T-cell (primary cell): ENCODE results near the gene FGD3. TPM values are rescaled to one million over a fixed set of nuclear protein-coding genes. Genes with fewer than 3 reads are reported as not detected.

Experiments
- ATAC-seq, 4 experiments: fragments of 200-7000 bp in 3 of 4; fragments of 150-1000 bp in 1 of 4; cut with Tn5 transposase; replicated peaks in 1 of 4; 1 replicate in 3 of 4; 2 replicates in 1 of 4; pipeline ENCODE4 v1.10.0; 2021; ENCODE audit warnings: moderate library complexity in 3 of 4, mild to moderate bottlenecking in 2 of 4, moderate number of reproducible peaks in 1 of 4
- CTCF ChIA-PET, 2 donors: fragments of 300-600 bp; sonication (Branson Sonifier 250); formaldehyde crosslinking; loops; one replicate each; lab custom pipeline; 2022; ENCODE audit warnings: antibody characterized with exemption in 2 of 2; lab: Charles Lee
- POLR2A ChIA-PET, 2 donors: fragments of 300-600 bp; sonication (Branson Sonifier 250); formaldehyde crosslinking; loops; one replicate each; lab custom pipeline; 2022; ENCODE audit warnings: antibody characterized with exemption in 2 of 2; lab: Charles Lee
- DNase-seq, 35 experiments: peaks; one replicate each; pipeline versions ENCODE4 v3.0.0 to v3.0.0-alpha.2; 2013 to 2023
- H3K27ac ChIP-seq: one replicate; pipeline ENCODE4 v1.5.1; 2013; ENCODE audit warnings: low read length
- H3K27me3 ChIP-seq, 2 experiments: replicated peaks in 1 of 2; 1 replicate in 1 of 2; 2 replicates in 1 of 2; pipeline versions ENCODE4 v1.6.1 to v1.7.0; 2013; ENCODE audit warnings: low read length in 1 of 2, mixed read lengths in 1 of 2; ENCODE audit not compliant: control insufficient read depth in 2 of 2, insufficient read depth in 2 of 2; ENCODE audit errors: extremely low read depth in 1 of 2
- H3K36me3 ChIP-seq, 2 donors: 1 replicate in 1 of 2; 2 replicates in 1 of 2; pipeline versions ENCODE4 v1.6.1 to v1.7.0; 2013; ENCODE audit warnings: low read length in 1 of 2; ENCODE audit not compliant: control insufficient read depth in 2 of 2, insufficient read depth in 1 of 2; ENCODE audit errors: extremely low read depth in 1 of 2
- H3K4me1 ChIP-seq, 2 experiments: 1 replicate in 1 of 2; 2 replicates in 1 of 2; pipeline versions ENCODE4 v1.6.1 to v1.7.0; 2013; ENCODE audit warnings: low read length in 2 of 2, mixed read lengths in 1 of 2; ENCODE audit not compliant: insufficient read depth in 2 of 2, control insufficient read depth in 1 of 2; ENCODE audit errors: extremely low read depth in 1 of 2
- H3K4me3 ChIP-seq, 2 donors: 1 replicate in 1 of 2; 2 replicates in 1 of 2; pipeline versions ENCODE4 v1.5.1 to v1.7.0; 2013; ENCODE audit warnings: mild to moderate bottlenecking in 2 of 2, low read length in 1 of 2, moderate library complexity in 1 of 2; ENCODE audit not compliant: control insufficient read depth in 1 of 2; ENCODE audit errors: extremely low read depth in 1 of 2
- H3K9me3 ChIP-seq: 2 replicates; pipeline ENCODE4 v1.7.0; 2013
- H3K27ac Mint-ChIP-seq, 2 donors: one replicate each; pipeline ENCODE4 v1.8.0; 2020 to 2021; ENCODE audit warnings: mild to moderate bottlenecking in 2 of 2, mixed read lengths in 2 of 2
- H3K27me3 Mint-ChIP-seq, 2 donors: one replicate each; pipeline ENCODE4 v1.8.0; 2021 to 2022; ENCODE audit warnings: mixed read lengths in 2 of 2
- H3K36me3 Mint-ChIP-seq: one replicate; pipeline ENCODE4 v1.8.0; 2021; ENCODE audit warnings: mixed read lengths
- H3K4me1 Mint-ChIP-seq, 3 donors: one replicate each; pipeline ENCODE4 v1.8.0; 2020 to 2022; ENCODE audit warnings: mixed read lengths in 3 of 3, mild to moderate bottlenecking in 1 of 3
- H3K4me3 Mint-ChIP-seq, 3 donors: one replicate each; pipeline ENCODE4 v1.8.0; 2020 to 2022; ENCODE audit warnings: mild to moderate bottlenecking in 3 of 3, mixed read lengths in 3 of 3, moderate library complexity in 3 of 3
- H3K9me3 Mint-ChIP-seq, 3 donors: one replicate each; pipeline ENCODE4 v1.8.0; 2020 to 2022; ENCODE audit warnings: mixed read lengths in 3 of 3
- WGBS: methylation state at CpG from one replicate; pipeline ENCODE4 v1.1.5; 2013; ENCODE audit warnings: missing lambda C conversion rate; ENCODE audit not compliant: insufficient coverage; 5-methylcytosine and 5-hydroxymethylcytosine counted together
- total RNA-seq, 35 experiments: library from RNA in 6 of 35; stranded (reverse) in 6 of 35; fragments of 120-200 nt in 1 of 35; gene quantifications; one replicate each; pipeline versions ENCODE4 v1.2.1 to v1.2.4 and lab custom pipeline; 2013 to 2026

FGD3 gene
- total RNA-seq, 5 donors from 2014 or later (not counting 1 experiment from before 2014, with no cell fraction given) = 188 to 349 (median 293) TPM

DNA sequence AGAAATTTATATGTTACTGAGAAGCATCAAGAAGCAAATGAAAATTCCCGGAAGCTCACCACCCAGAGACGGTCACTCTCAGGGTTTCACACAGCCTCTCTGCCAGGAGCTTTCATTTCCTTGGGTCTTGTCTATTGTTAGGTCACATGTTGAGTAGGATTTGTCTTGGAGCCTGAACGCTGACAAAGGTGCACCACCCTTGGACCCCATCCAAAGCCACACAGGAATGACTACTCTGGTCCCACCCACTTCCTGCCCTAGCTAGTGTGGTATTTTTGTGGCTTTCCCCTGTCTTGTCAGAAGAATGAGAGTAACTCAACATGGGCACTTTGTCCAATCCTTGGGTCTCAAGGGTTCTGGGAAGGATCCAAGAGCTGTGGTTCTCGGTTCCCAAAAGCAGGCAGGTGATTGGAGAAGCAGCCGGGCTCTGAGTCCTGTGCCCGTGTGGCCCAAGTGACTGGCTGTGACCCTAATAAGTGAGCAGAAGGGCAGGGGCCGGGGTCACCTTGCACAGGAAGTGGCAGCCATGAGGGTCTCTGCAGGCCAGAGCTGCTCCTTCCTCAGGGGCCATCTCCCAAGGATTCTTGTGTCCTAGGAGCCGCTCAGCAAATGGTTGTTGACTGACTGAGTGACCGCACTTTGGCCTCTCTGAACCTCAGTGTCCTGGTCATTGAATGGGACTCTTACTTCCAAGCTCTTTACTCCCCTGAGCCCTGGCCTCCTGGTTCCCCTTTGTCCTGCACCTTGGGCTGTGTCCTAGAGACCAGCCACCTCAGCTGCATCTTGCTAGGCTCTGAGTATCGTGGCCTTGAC lies 6.9 kb downstream of the FGD3 start:
- Mint-ChIP-seq H3K27me3 (no peaks in the 10 kb centered on the region), H3K36me3 (no peaks in the 10 kb centered on the region), H3K27ac (peak overlapping the region; percentile 99), H3K4me1 (peaks cover 84 to 92% (median 91%) of the 10 kb centered on the region in 3 donors), H3K4me3 (peak overlapping the region; percentile 77 to 94 (median 80)), H3K9me3 (no peaks in the 10 kb centered on the region)
- DNase-seq = peak; percentile 62 to 93 (median 80)
- H3K4me1 ChIP-seq = peaks cover 55 to 84% of the 10 kb centered on the region in 2 experiments
- CTCF ChIA-PET = interaction anchor here (0.6 to 2.3 kb wide), 14 partner anchors 10 to 189 kb away, joined by 3 to 10 read pairs (median 4); no protein-coding TSS in a partner anchor
- peak overlapping the region; percentile 46 to 48 for H3K4me3 ChIP-seq
- H3K9me3 ChIP-seq = no peaks in the 10 kb centered on the region
- H3K27me3 ChIP-seq = no peaks in the 10 kb centered on the region
- H3K36me3 ChIP-seq = no peaks in the 10 kb centered on the region
- peak; percentile 87 to 92 (median 90) for ATAC-seq
- 26% methylated on average over 6 of the region's 10 CpGs for WGBS
- POLR2A ChIA-PET = interaction anchor here (0.5 to 1.0 kb wide), 4 partner anchors 10 to 180 kb away, joined by 3 to 11 read pairs (median 4); partner anchors contain the start of gene NINJ1 (in 1 of the 2)
- H3K27ac ChIP-seq = peak overlapping the region; percentile 88

DNA sequence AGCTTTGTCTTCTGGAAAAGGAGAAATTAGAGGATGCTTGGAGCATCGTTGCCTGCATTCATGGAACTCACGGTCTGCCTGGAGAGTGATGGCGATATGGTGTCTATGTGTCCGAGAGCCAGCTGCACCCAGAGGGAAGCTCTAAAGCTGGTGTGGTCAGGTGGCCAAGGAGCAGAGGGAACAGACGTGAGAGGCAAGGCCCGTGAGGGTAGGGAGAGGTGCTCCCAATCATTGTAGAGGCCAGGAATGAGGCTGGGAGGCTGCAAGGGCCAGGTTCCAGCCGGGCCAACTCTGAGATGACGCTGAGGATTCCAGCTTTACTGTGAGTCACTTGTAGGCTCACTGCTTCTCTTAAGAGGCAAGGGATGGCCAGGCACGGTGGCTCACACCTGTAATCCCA lies 7.6 kb downstream of the FGD3 start:
- Histone ChIP-seq H3K27me3 (no peaks in the 10 kb centered on the region), H3K9me3 (no peaks in the 10 kb centered on the region), H3K4me1 (peaks cover 49 to 84% of the 10 kb centered on the region in 2 experiments), H3K4me3 (peak overlapping the region in 1 of 2 donors; percentile 46), H3K36me3 (no peaks in the 10 kb centered on the region), H3K27ac (peak overlapping the region; percentile 88)
- H3K4me1 Mint-ChIP-seq = peaks cover 84 to 91% (median 91%) of the 10 kb centered on the region in 3 donors
- H3K4me3 Mint-ChIP-seq = peak overlapping the region; percentile 77 to 94 (median 80)
- no peaks in the 10 kb centered on the region for H3K27me3 Mint-ChIP-seq
- DNase-seq (no peak), ATAC-seq (no peak)
- peak overlapping the region; percentile 99 for H3K27ac Mint-ChIP-seq
- no peaks in the 10 kb centered on the region for H3K9me3 Mint-ChIP-seq
- 87% methylated on average over 8 of the region's 9 CpGs for WGBS
- ChIA-PET CTCF (interaction anchor here (0.6 to 2.3 kb wide), 11 partner anchors 9 to 133 kb away, joined by 3 to 10 read pairs (median 5); no protein-coding TSS in a partner anchor), POLR2A (interaction anchor here in 1 of 2 donors (0.7 to 0.9 kb wide), 2 partner anchors 9 to 35 kb away, joined by 3 to 11 read pairs; no protein-coding TSS in a partner anchor)
- H3K36me3 Mint-ChIP-seq = peaks cover 3% of the 10 kb centered on the region

DNA sequence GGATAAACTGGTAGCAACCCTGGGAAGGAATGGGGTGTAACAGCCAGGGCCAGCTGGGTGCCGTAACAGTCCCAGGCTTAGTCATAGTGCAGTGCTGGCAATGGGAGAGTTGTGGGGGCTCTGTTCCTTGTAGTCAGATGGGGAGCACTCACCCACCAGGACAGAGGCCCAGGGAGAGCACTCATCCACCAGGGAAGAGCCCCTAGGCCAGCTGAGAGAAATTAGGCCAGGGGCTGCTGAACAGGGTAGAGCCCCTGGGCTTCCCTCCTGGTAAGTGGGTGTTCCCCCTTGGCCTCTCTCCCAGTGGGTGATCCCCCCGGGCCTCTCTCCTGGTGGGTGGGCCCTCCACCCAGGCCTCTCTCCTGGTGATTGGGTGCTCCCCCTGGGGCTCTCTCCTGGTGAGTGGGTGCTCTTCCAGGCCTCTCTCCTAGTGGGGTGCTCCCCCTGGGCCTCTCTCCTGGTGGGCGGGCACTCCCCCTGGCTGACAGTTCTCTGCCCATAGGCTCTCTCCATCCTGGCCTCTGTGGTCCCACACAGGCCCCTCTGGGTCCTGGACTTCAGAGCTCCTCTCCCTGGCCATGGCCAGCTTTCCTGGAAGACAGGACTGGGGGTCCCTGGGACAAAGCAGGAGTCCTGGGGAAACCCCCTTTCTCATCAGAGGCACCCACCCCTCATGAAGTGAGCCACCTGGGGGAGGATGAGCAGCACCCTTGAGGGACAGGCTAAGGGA lies 13.4 kb downstream of the FGD3 start:
- POLR2A ChIA-PET = no interaction called here
- Mint-ChIP-seq H3K27ac (peak overlapping the region; percentile 98 to 99), H3K36me3 (peaks cover 30% of the 10 kb centered on the region), H3K9me3 (peaks cover 0 to 3% (median 0%) of the 10 kb centered on the region in 3 donors), H3K4me3 (peak overlapping the region in 1 of 3 donors; percentile 63), H3K27me3 (no peaks in the 10 kb centered on the region), H3K4me1 (peaks cover 65 to 75% (median 72%) of the 10 kb centered on the region in 3 donors)
- 100% methylated on average over 1 of the region's 3 CpGs for WGBS
- Histone ChIP-seq H3K36me3 (peaks cover 0 to 4% of the 10 kb centered on the region in 2 donors), H3K27ac (peak overlapping the region; percentile 92), H3K4me3 (no peak overlapping the region), H3K9me3 (no peaks in the 10 kb centered on the region), H3K4me1 (peaks cover 29 to 79% of the 10 kb centered on the region in 2 experiments), H3K27me3 (no peaks in the 10 kb centered on the region)
- CTCF ChIA-PET = no interaction called here
- ATAC-seq (no peak), DNase-seq (peak in 1 of 35 experiments; percentile 8)

DNA sequence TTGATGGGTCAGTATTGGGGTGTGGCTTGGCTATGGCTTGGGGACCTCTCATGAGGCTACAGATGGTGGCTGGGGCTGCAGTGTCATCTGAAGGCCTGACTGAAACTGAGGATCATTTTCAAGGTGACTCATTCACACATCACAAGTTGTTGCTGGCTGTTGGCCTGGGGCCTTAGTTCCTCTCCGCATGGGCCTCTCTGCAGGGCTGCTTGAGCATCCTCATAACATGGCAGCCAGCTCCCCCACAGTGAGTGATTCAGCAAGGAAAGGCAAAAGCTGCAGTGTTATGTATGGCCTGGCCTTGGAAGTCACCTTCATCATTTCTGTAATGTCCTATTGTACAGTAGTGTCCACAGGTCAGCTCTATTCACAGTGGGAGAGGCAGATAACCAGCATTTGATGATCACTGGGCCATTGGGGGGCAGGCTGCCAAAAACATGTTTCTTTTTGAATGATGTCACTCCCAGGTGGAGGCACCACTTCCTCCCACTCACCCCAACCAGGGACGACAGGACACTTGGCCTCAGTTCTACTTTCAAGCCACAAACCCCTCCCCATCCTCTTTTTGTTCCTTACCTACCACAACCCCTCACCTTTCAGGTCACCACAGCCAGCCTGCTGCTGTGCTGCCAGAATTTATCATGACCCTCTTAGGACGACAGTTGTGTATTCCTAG lies 14.4 kb downstream of the FGD3 start:
- H3K27me3 ChIP-seq = no peaks in the 10 kb centered on the region
- ATAC-seq (no peak), DNase-seq (peak in 12 of 35 experiments; percentile 16 to 54 (median 31))
- ChIA-PET POLR2A (interaction anchor here in 1 of 2 donors (0.6 kb wide), 1 partner anchor 19 kb away, joined by 4 read pairs; no protein-coding TSS in a partner anchor), CTCF (no interaction called here)
- H3K36me3 ChIP-seq = peaks cover 4 to 7% of the 10 kb centered on the region in 2 donors
- H3K9me3 ChIP-seq = no peaks in the 10 kb centered on the region
- H3K4me3 Mint-ChIP-seq = peak overlapping the region; percentile 62 to 64 (median 63)
- H3K4me3 ChIP-seq = no peak overlapping the region
- H3K9me3 Mint-ChIP-seq = peaks cover 0 to 3% (median 0%) of the 10 kb centered on the region in 3 donors
- H3K4me1 Mint-ChIP-seq = peaks cover 55 to 70% (median 65%) of the 10 kb centered on the region in 3 donors
- peak overlapping the region; percentile 98 to 99 for H3K27ac Mint-ChIP-seq
- H3K36me3 Mint-ChIP-seq = peaks cover 36% of the 10 kb centered on the region
- 40% methylated on average over 3 of the region's 3 CpGs for WGBS
- H3K4me1 ChIP-seq = peaks cover 19 to 78% of the 10 kb centered on the region in 2 experiments
- peak overlapping the region; percentile 92 for H3K27ac ChIP-seq
- no peaks in the 10 kb centered on the region for H3K27me3 Mint-ChIP-seq

DNA sequence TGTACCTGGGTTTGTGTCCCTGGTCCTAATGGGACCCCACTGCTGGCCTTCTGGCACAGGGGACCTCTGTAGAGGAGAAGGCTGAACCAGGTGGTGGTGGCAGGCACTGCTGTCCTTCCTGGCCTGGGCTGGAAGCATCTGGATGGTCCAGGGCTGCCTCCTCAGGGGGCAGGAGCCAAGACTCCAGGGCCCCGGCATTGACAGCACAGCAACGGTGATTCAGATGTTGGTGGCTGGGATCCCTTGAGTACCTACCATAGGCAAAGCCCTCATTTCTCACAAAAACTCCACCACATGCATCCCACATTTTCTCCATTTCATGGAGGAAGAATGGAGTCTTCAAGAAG lies 15.0 kb downstream of the FGD3 start:
- no peak overlapping the region for H3K4me3 ChIP-seq
- peak overlapping the region; percentile 98 to 99 for H3K27ac Mint-ChIP-seq
- H3K4me1 ChIP-seq = peaks cover 15 to 80% of the 10 kb centered on the region in 2 experiments
- CTCF ChIA-PET = interaction anchor here in 1 of 2 donors (0.6 kb wide), 1 partner anchor 100 kb away, joined by 4 read pairs; no protein-coding TSS in a partner anchor
- no peak for DNase-seq
- POLR2A ChIA-PET = interaction anchor here in 1 of 2 donors (0.7 kb wide), 1 partner anchor 502 kb away, joined by 8 read pairs; no protein-coding TSS in a partner anchor
- no peak for ATAC-seq
- peaks cover 4 to 7% of the 10 kb centered on the region in 2 donors for H3K36me3 ChIP-seq
- WGBS = no CpG with 5 or more reads among the region's 2 CpGs
- peaks cover 38% of the 10 kb centered on the region for H3K36me3 Mint-ChIP-seq
- peak overlapping the region; percentile 62 to 64 (median 63) for H3K4me3 Mint-ChIP-seq
- H3K9me3 Mint-ChIP-seq = peaks cover 0 to 3% (median 0%) of the 10 kb centered on the region in 3 donors
- no peaks in the 10 kb centered on the region for H3K27me3 Mint-ChIP-seq
- H3K9me3 ChIP-seq = no peaks in the 10 kb centered on the region
- peaks cover 55 to 70% (median 65%) of the 10 kb centered on the region in 3 donors for H3K4me1 Mint-ChIP-seq
- no peaks in the 10 kb centered on the region for H3K27me3 ChIP-seq
- peak overlapping the region; percentile 92 for H3K27ac ChIP-seq
